Activated CD4-positive, alpha-beta T cell treated with anti-CD3 and anti-CD28 coated beads, Interleukin-2, amount 10 ng/mL, durations not matched to agents 7 days and 5 days (primary cell): ENCODE measurements around the gene CCER1. TPM values are rescaled to one million over a fixed set of nuclear protein-coding genes. Genes with fewer than 3 reads are reported as not detected.

Experiments
- CTCF ChIA-PET: fragments of 350-600 bp; sonication (Branson Sonifier 250); formaldehyde crosslinking; loops from one replicate; lab custom pipeline; 2021; ENCODE audit warnings: antibody characterized with exemption; lab: Charles Lee
- POLR2A ChIA-PET: fragments of 350-600 bp; sonication (Branson Sonifier 250); formaldehyde crosslinking; loops from one replicate; lab custom pipeline; 2021; ENCODE audit warnings: antibody characterized with exemption; lab: Charles Lee
- DNase-seq: peaks from one replicate; pipeline ENCODE4 v3.0.0-alpha.2; 2020
- H3K27ac Mint-ChIP-seq: one replicate; pipeline ENCODE4 v1.8.0; 2021; ENCODE audit warnings: mild to moderate bottlenecking, moderate library complexity, mixed read lengths
- H3K27me3 Mint-ChIP-seq: one replicate; pipeline ENCODE4 v1.8.0; 2021; ENCODE audit warnings: mixed read lengths
- H3K36me3 Mint-ChIP-seq: one replicate; pipeline ENCODE4 v1.8.0; 2021; ENCODE audit warnings: low read depth, mixed read lengths
- H3K4me1 Mint-ChIP-seq: one replicate; pipeline ENCODE4 v1.8.0; 2021; ENCODE audit warnings: mixed read lengths
- H3K4me3 Mint-ChIP-seq: one replicate; pipeline ENCODE4 v1.8.0; 2021; ENCODE audit warnings: mild to moderate bottlenecking, moderate library complexity, mixed read lengths
- H3K9me3 Mint-ChIP-seq: one replicate; pipeline ENCODE4 v1.8.0; 2021; ENCODE audit warnings: mixed read lengths
- total RNA-seq, 2 experiments: library from RNA; stranded (reverse); gene quantifications; one replicate each; pipeline ENCODE4 v1.2.3, GENCODE V29; 2021

CCER1 gene
- total RNA-seq, 2 experiments from 2014 or later: not detected

GRCh38 chr12:90936230-90937005 is 18.6 kb downstream of the CCER1 start:
- Mint-ChIP-seq H3K36me3 (no peaks in the 10 kb centered on the region), H3K4me3 (no peak overlapping the region), H3K9me3 (no peaks in the 10 kb centered on the region), H3K4me1 (no peaks in the 10 kb centered on the region), H3K27ac (no peak overlapping the region), H3K27me3 (peaks cover 4% of the 10 kb centered on the region)
- DNase-seq: no peak
- ChIA-PET CTCF (interaction anchor here (1.1 kb wide), 1 partner anchor 11 kb away, joined by 4 read pairs; no protein-coding TSS in a partner anchor), POLR2A (no interaction called here)

DNA sequence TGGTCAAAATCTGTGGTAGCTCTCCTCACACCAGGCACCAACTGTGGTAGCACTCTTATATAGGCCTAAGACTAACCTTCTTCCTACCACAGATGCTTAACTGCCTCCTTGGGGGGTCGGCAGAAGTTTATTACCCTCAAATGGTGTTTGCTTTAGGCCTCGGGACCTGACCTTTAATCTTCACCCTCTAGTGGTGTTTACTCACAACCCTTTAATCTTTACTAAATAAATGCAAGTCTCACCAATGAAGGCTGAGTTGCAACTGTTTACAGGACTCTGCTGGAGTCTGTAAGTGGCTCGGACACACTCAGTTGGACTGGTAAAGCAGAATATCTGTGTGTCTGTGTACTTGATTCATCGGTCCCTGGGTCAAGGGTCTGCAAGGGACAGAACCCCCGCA is 29.4 kb downstream of the CCER1 start:
- H3K4me3 Mint-ChIP-seq: no peak overlapping the region
- CTCF ChIA-PET: interaction anchor here (1.0 kb wide), 1 partner anchor 10 kb away, joined by 4 read pairs; no protein-coding TSS in a partner anchor
- DNase-seq: no peak
- H3K36me3 Mint-ChIP-seq: no peaks in the 10 kb centered on the region
- H3K9me3 Mint-ChIP-seq: peaks cover 8% of the 10 kb centered on the region
- H3K27ac Mint-ChIP-seq: no peak overlapping the region
- peaks cover 5% of the 10 kb centered on the region for H3K27me3 Mint-ChIP-seq
- no peaks in the 10 kb centered on the region for H3K4me1 Mint-ChIP-seq
- POLR2A ChIA-PET: no interaction called here

GRCh38 chr12:90924406-90924805 is 30.6 kb downstream of the CCER1 start:
- no peaks in the 10 kb centered on the region for H3K36me3 Mint-ChIP-seq
- no peak for DNase-seq
- ChIA-PET CTCF (interaction anchor here (1.1 kb wide), 1 partner anchor 17 kb away, joined by 3 read pairs; no protein-coding TSS in a partner anchor), POLR2A (no interaction called here)
- H3K4me3 Mint-ChIP-seq: no peak overlapping the region
- H3K9me3 Mint-ChIP-seq: peaks cover 5% of the 10 kb centered on the region
- no peak overlapping the region for H3K27ac Mint-ChIP-seq
- peaks cover 5% of the 10 kb centered on the region for H3K27me3 Mint-ChIP-seq
- H3K4me1 Mint-ChIP-seq: no peaks in the 10 kb centered on the region

DNA sequence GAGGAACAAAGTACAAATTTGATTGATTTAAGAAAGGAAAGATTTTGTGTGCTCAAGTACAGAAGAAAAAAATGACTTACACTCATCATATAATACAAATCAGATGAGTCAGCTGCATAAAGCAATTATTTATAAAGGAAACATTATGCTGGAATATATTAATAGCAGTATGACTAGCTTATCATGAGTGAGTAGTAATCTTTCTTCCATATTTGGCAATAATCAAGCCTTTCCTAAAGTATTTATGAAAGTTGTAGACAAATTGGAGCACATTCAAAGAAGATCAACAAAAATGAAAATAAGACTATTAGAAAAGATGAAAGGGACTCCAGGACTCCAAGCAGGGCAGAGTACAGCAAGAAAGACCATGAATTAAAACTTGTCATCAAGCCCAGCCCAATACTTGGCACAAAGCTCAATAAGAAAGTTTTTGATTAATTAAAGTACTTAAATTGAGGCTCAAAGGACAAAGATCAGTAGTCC is 32.8 kb downstream of the CCER1 start:
- H3K36me3 Mint-ChIP-seq: no peaks in the 10 kb centered on the region
- DNase-seq: no peak
- no peaks in the 10 kb centered on the region for H3K4me1 Mint-ChIP-seq
- CTCF ChIA-PET: no interaction called here
- H3K27me3 Mint-ChIP-seq: peaks cover 9% of the 10 kb centered on the region
- POLR2A ChIA-PET: no interaction called here
- H3K4me3 Mint-ChIP-seq: no peak overlapping the region
- no peaks in the 10 kb centered on the region for H3K9me3 Mint-ChIP-seq
- H3K27ac Mint-ChIP-seq: no peak overlapping the region

- Mint-ChIP-seq H3K4me1 (no peaks in the 10 kb centered on the region), H3K4me3 (no peak overlapping the region), H3K27ac (no peak overlapping the region), H3K36me3 (no peaks in the 10 kb centered on the region), H3K27me3 (peaks cover 9% of the 10 kb centered on the region), H3K9me3 (no peaks in the 10 kb centered on the region)
- DNase-seq: no peak
- CTCF ChIA-PET: no interaction called here
- POLR2A ChIA-PET: no interaction called here
These were observed 33.4 kb downstream of the CCER1 start for GRCh38 chr12:90921536-90921935.

- no peak for DNase-seq
- ChIA-PET CTCF (no interaction called here), POLR2A (no interaction called here)
- H3K4me1 Mint-ChIP-seq: no peaks in the 10 kb centered on the region
- no peaks in the 10 kb centered on the region for H3K9me3 Mint-ChIP-seq
- peaks cover 9% of the 10 kb centered on the region for H3K27me3 Mint-ChIP-seq
- no peak overlapping the region for H3K4me3 Mint-ChIP-seq
- no peaks in the 10 kb centered on the region for H3K36me3 Mint-ChIP-seq
- no peak overlapping the region for H3K27ac Mint-ChIP-seq
These were observed 34.8 kb downstream of the CCER1 start for GRCh38 chr12:90920222-90920621.

DNA sequence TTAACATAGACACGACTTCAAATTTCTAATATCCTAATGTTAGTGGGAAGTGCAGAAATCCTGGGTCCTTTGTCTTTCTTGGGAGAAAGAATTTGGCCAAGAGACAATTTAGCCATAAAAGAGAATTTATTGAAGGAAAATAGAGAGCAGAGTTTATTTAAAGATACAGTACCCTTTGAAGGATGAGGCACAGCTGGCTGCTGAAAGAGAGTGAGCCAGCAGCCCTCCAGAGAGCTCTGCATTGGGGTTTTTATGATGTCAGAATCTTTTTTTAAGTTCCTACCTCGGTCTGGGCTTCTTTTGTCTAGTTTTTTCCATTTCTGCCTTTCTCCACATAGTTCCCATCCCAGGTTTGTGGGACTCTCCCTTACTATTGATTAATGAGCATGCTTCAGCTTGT is 37.5 kb downstream of the CCER1 start:
- Mint-ChIP-seq H3K27me3 (peaks cover 4% of the 10 kb centered on the region), H3K9me3 (no peaks in the 10 kb centered on the region), H3K27ac (no peak overlapping the region), H3K4me1 (no peaks in the 10 kb centered on the region), H3K4me3 (no peak overlapping the region), H3K36me3 (no peaks in the 10 kb centered on the region)
- CTCF ChIA-PET: no interaction called here
- POLR2A ChIA-PET: no interaction called here
- no peak for DNase-seq

- H3K36me3 Mint-ChIP-seq: no peaks in the 10 kb centered on the region
- peaks cover 4% of the 10 kb centered on the region for H3K27me3 Mint-ChIP-seq
- no peaks in the 10 kb centered on the region for H3K4me1 Mint-ChIP-seq
- POLR2A ChIA-PET: no interaction called here
- no peak overlapping the region for H3K4me3 Mint-ChIP-seq
- H3K27ac Mint-ChIP-seq: no peak overlapping the region
- DNase-seq: no peak
- CTCF ChIA-PET: no interaction called here
- no peaks in the 10 kb centered on the region for H3K9me3 Mint-ChIP-seq
These were observed 38.5 kb downstream of the CCER1 start for GRCh38 chr12:90916516-90916915.

GRCh38 chr12:90915353-90915752 is 39.6 kb downstream of the CCER1 start:
- no peak for DNase-seq
- Mint-ChIP-seq H3K9me3 (no peaks in the 10 kb centered on the region), H3K4me1 (no peaks in the 10 kb centered on the region), H3K36me3 (no peaks in the 10 kb centered on the region), H3K27ac (no peak overlapping the region), H3K4me3 (no peak overlapping the region), H3K27me3 (peaks cover 4% of the 10 kb centered on the region)
- ChIA-PET POLR2A (no interaction called here), CTCF (interaction anchor here (0.6 to 0.9 kb wide), 2 partner anchors 10 kb away, joined by 3 read pairs; no protein-coding TSS in a partner anchor)

GRCh38 chr12:90910958-90911357 is 44.0 kb downstream of the CCER1 start:
- no peaks in the 10 kb centered on the region for H3K27me3 Mint-ChIP-seq
- CTCF ChIA-PET: no interaction called here
- DNase-seq: no peak
- POLR2A ChIA-PET: no interaction called here
- no peak overlapping the region for H3K27ac Mint-ChIP-seq
- no peaks in the 10 kb centered on the region for H3K9me3 Mint-ChIP-seq
- no peaks in the 10 kb centered on the region for H3K4me1 Mint-ChIP-seq
- no peaks in the 10 kb centered on the region for H3K36me3 Mint-ChIP-seq
- no peak overlapping the region for H3K4me3 Mint-ChIP-seq

GRCh38 chr12:90909069-90909770 is 45.8 kb downstream of the CCER1 start:
- Mint-ChIP-seq H3K9me3 (no peaks in the 10 kb centered on the region), H3K4me3 (no peak overlapping the region), H3K27ac (no peak overlapping the region), H3K27me3 (no peaks in the 10 kb centered on the region), H3K4me1 (no peaks in the 10 kb centered on the region), H3K36me3 (no peaks in the 10 kb centered on the region)
- DNase-seq: no peak
- ChIA-PET CTCF (no interaction called here), POLR2A (no interaction called here)

GRCh38 chr12:90908465-90908864 is 46.5 kb downstream of the CCER1 start:
- no peak overlapping the region for H3K4me3 Mint-ChIP-seq
- H3K36me3 Mint-ChIP-seq: no peaks in the 10 kb centered on the region
- POLR2A ChIA-PET: no interaction called here
- H3K4me1 Mint-ChIP-seq: no peaks in the 10 kb centered on the region
- no peaks in the 10 kb centered on the region for H3K9me3 Mint-ChIP-seq
- no peak for DNase-seq
- H3K27me3 Mint-ChIP-seq: no peaks in the 10 kb centered on the region
- CTCF ChIA-PET: no interaction called here
- H3K27ac Mint-ChIP-seq: no peak overlapping the region

- Mint-ChIP-seq H3K27ac (no peak overlapping the region), H3K4me3 (no peak overlapping the region), H3K9me3 (no peaks in the 10 kb centered on the region), H3K4me1 (no peaks in the 10 kb centered on the region), H3K27me3 (no peaks in the 10 kb centered on the region), H3K36me3 (no peaks in the 10 kb centered on the region)
- no peak for DNase-seq
- ChIA-PET POLR2A (no interaction called here), CTCF (interaction anchor here (0.7 to 1.2 kb wide), 3 partner anchors 9 to 10 kb away, joined by 3 read pairs; no protein-coding TSS in a partner anchor)
These were observed 49.1 kb downstream of the CCER1 start for GRCh38 chr12:90905691-90906370.
